Measurements from ENCODE around the gene RRAS.

Gene RRAS

GRCh38 chr19:49681830-49682229 is 41.9 kb upstream of the RRAS start:
- no peak for DNase-seq (ENCODE audit: low read depth)
- no peak for TF ChIP-seq CTCF (IDR thresholded peaks at IDR 0.05; ENCODE audit: control insufficient read depth, insufficient read depth, low read depth, low read length, missing control alignments)
- no peak overlapping the region for H3K4me3 ChIP-seq (ENCODE audit: control insufficient read depth, low read depth, low read length)

GRCh38 chr19:49680421-49681351 is 40.7 kb upstream of the RRAS start:
- TF ChIP-seq CTCF (IDR thresholded peaks at IDR 0.05; ENCODE audit: control insufficient read depth, insufficient read depth, low read depth, low read length, missing control alignments): peak; percentile 100

GRCh38 chr19:49679771-49680413 is 39.9 kb upstream of the RRAS start:
- no peak for DNase-seq (ENCODE audit: low read depth)
- H3K4me3 ChIP-seq (ENCODE audit: control insufficient read depth, low read depth, low read length): no peak overlapping the region
- TF ChIP-seq CTCF (IDR thresholded peaks at IDR 0.05; ENCODE audit: control insufficient read depth, insufficient read depth, low read depth, low read length, missing control alignments): no peak

More at GRCh38 chr19:49680421-49681351, 40.7 kb upstream of the RRAS start:
- no peak overlapping the region for H3K4me3 ChIP-seq (ENCODE audit: control insufficient read depth, low read depth, low read length)
- DNase-seq (ENCODE audit: low read depth): no peak

GRCh38 chr19:49678985-49679770 is 39.2 kb upstream of the RRAS start:
- no peak for DNase-seq (ENCODE audit: low read depth)
- no peak overlapping the region for H3K4me3 ChIP-seq (ENCODE audit: control insufficient read depth, low read depth, low read length)
- TF ChIP-seq CTCF (IDR thresholded peaks at IDR 0.05; ENCODE audit: control insufficient read depth, insufficient read depth, low read depth, low read length, missing control alignments): no peak

- no peak for DNase-seq (ENCODE audit: low read depth)
- peak; percentile 67 for TF ChIP-seq CTCF (IDR thresholded peaks at IDR 0.05; ENCODE audit: control insufficient read depth, insufficient read depth, low read depth, low read length, missing control alignments)
- peak overlapping the region; percentile 97 for H3K4me3 ChIP-seq (ENCODE audit: control insufficient read depth, low read depth, low read length)
These were observed 38.1 kb upstream of the RRAS start for GRCh38 chr19:49677901-49678674.
